Left cardiac atrium (tissue), 4 donors: Measurements from ENCODE around the gene LRRC8E. TPM values are rescaled to one million over a fixed set of nuclear protein-coding genes. Genes with fewer than 3 reads are reported as not detected.
A peak's percentile ranks its signal among the peaks of the same experiment; 100 is the strongest.
"Not testable (repeated sequence)": the region's sequence is repeated elsewhere in the genome, so short reads cannot be mapped to it uniquely, and the experiment has no call there.

Experiments used
- ATAC-seq, 2 donors: fragments of 200-7000 bp; cut with Tn5 transposase; one replicate each; pipeline ENCODE4 v1.9.1; 2020; ENCODE audit warnings: mild to moderate bottlenecking in 2 of 2, moderate library complexity in 2 of 2
- DNase-seq: peaks from one replicate; pipeline ENCODE4 v3.0.0-alpha.2; 2020
- intact Hi-C, 2 donors: fragments of 100-400 bp; cut with DNase I; formaldehyde crosslinking; loops; one replicate each; pipeline versions ENCODE4 v1.14.1 to v1.15.1; 2022 to 2023
- total RNA-seq, 2 donors: library from RNA; stranded (reverse); fragmentation: NEBNext Ultra II Directional; extraction: Animal tissue kit (Norgen Biotek cat#: 25700); gene quantifications; one replicate each; pipeline ENCODE4 v1.2.1, GENCODE V29; 2021
- donor health status: DM: no; HTN: yes; CAD: no.
- donor health status: DM: no; HTN: yes; CAD: no; lungs with severe emphysema.
- donor health status: DM: yes; HTN: yes; CAD: no.
- donor health status: Dilated cardiomyopathy.

The LRRC8E gene
- total RNA-seq, 2 donors from 2014 or later: 0.88 to 1.7 TPM

DNA sequence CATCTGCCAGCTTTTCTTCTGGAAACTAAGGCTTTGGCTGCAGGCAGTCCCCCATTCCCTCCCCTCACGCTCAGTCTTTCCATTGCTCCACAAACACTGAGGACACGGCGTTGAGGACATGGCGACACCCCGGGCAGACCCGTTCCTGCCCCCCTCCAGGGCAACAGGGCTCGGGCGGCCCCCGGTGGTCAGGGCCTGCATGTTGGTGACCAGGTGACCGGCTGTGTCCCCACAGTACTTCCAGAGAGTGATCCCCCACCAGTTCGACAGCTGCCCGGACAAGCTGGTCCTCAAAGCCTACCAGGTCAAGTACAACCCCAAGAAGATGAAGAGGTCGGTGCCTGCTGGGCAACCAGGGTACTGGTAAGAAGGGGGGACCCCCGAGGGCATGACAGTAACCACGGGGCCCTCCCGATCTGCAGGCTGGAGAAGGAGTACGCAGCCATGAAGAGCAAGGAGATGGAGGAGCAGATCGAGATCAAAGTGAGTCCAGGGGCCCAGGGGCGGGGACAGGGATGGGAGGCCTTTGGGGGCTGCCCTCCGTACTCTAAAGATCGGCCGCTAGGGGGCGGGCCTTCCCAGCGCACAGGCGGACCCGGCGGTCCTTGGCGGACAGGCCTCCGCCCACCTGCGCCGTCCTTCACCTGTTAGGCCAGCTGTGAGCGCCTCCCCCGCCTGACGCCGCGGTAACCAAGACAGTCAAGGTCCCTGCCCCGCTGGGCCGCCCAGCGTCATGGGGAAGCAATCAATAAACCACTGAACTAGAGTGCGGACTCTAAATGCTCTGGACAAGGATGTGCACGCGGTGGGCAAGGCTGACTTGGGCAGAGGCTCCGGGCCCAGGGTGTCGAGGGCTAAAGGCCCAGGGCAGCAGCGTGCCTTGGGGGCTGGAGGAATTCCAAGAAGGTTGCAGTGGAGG lies 35.2 kb upstream of the LRRC8E start:
- peak; percentile 64 for DNase-seq
- intact Hi-C loops: no loop called here
- peak; percentile 71 to 76 for ATAC-seq

- ATAC-seq: no peak
- intact Hi-C loops: no loop called here
- no peak for DNase-seq
These were observed 34.6 kb upstream of the LRRC8E start for GRCh38 chr19:7853770-7854128.

DNA sequence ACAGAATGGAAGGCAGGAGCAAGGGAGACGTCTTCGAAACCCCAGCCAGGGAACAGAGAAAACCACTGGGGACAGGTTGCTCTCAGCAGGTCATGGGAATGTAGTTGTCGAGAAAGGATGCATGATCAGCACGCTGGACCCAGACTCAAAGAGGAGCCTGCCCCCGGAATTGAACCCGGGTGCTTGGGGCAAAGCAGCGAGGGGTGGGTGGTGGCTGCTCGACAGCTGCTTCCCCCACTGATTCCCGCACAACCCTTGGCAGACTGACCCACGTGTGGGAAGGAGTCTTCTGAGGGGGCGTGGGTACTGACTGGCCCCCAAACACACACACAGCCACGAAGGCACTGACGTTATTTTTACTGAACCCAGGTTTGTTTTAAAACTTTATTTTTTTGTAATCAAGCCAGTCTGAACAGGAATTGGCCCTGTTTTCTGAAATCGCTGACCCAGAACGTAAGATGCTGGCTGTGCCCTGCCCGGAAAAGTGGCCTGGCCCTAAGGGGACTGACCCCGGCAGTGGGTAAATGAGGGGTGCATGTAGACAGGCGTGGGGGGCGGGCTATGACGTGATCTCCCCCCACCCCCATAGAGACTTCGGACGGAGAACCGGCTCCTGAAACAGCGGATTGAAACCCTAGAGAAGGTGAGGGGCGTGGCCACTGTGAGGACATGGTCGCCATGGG lies 32.7 kb upstream of the LRRC8E start:
- DNase-seq (no peak), ATAC-seq (no peak)
- intact Hi-C loops: no loop called here

GRCh38 chr19:7856109-7856591 lies 32.2 kb upstream of the LRRC8E start:
- DNase-seq (no peak), ATAC-seq (no peak)
- intact Hi-C loops: no loop called here

GRCh38 chr19:7856679-7857663 lies 31.3 kb upstream of the LRRC8E start:
- intact Hi-C loops: no loop called here
- DNase-seq: no peak
- ATAC-seq: no peak

DNA sequence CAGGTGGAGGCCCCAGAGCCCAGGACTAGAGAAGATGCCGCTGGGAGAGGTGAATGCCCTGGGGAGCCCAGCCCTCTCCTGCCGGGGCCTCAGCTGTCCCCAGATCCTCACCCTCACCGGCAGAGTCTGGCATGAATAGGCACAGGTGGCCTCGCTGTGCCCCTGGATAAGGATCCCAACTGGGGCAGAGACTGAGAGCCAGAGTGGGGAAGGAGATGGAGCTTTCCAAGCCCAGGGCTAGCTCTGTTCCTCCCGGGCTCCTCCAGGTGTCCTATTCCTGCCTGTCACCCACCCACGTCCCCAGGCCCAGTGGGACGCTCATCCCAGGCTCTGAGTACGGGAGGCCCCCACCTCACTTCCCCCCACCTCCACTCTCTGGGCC lies 30.6 kb upstream of the LRRC8E start:
- DNase-seq (no peak), ATAC-seq (no peak)
- intact Hi-C loops: no loop called here

DNA sequence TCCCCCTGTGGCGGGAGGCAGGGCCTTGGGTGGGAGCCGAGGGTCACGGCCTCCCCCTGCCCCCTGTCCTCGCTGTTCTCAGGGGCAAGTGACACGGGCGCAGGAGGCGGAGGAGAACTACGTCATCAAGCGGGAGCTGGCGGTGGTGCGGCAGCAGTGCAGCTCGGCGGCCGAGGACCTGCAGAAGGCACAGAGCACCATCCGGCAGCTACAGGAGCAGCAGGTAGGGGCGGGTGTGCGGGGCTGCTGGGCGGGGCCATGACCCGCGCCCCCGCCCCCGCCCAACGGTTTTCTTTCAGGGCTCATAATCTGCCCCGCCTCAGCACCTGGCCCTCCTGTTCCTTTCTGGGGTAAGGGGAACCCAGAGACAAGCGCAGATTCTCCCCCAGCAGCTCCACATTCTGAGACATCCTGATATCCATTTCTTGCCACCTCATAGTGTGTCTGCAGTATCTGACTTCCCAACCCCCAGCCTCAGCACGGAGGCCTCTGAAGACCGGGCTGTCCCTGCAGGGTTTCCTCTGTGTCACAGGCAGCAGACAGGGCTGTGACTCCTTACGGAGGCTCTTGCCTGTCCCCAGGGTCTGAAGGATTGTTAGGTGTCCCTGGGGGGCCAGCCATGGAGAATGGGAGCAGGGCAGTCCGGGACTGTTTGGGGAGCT lies 30.1 kb upstream of the LRRC8E start:
- no peak for ATAC-seq
- intact Hi-C loops: no loop called here
- DNase-seq: no peak

DNA sequence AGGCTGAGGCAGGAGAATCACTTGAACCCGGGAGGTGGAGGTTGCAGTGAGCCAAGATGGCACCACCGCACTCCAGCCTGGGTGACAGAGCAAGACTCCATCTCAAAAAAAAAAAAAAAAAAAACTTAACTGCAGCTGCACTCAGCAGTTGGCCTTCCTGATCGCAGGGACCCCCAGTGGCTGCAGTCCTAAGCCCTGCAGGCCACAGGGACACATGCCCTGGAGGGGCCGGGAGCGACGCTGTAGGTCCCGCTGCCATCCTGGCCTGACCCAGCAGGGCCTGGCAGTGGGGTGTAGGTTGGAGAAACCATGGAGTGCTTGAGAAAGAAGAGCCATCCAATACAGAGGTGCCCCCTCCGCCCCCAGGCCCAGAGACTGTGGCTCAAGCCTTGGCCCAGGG lies 29.2 kb upstream of the LRRC8E start:
- DNase-seq, intact Hi-C loops, ATAC-seq: not testable (repeated sequence)

DNA sequence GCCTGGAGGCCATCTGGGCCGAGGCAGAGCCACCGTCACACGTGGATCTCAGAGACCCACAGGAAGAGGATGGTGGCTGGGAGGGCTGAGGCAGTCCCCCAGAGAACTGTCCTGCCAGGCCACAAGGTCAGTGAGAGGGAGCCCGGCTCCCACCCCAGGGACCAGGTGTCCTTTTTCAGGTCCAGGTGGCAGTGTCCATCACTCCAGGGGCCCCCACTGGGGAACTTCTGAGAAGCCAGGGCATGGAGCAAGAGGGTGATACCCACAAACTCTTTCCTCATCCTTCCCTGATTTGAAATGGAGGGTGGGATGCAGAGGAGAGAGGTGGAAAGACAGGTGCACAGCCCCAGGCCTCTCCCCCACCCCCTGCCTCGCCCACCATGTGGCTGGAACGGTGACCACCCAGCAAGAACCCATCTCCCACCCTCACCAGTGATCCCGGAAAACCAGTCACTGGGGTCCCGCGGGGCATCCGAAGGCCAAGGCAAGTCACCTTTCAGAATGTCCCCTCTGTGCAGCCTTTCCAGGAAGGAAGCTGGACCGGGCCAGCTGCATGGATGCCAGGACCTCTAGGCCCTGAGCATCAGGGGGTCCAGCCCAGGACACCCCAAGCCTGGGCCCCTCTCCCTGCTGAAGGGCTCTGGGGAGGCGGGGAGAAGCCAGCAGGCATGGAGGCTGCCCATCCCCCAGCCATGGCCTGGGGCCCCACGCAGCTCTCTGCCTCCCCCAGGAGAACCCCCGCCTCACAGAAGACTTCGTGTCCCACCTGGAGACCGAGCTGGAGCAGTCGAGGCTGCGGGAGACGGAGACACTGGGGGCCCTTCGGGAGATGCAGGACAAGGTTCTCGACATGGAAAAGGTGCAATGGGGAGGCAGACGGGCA lies 28.2 kb upstream of the LRRC8E start:
- DNase-seq (no peak), ATAC-seq (no peak)
- intact Hi-C loops: no loop called here

GRCh38 chr19:7860714-7861618 lies 27.3 kb upstream of the LRRC8E start:
- intact Hi-C loops: no loop called here
- DNase-seq (no peak), ATAC-seq (no peak)

- peak in 1 of 2 donors; percentile 2 for ATAC-seq
- intact Hi-C loops: no loop called here
- DNase-seq: no peak
These were observed 26.5 kb upstream of the LRRC8E start for GRCh38 chr19:7861619-7862412.

- intact Hi-C loops: no loop called here
- DNase-seq: peak; percentile 62
- peak; percentile 60 to 62 for ATAC-seq
These were observed 25.8 kb upstream of the LRRC8E start for GRCh38 chr19:7862413-7862951.

DNA sequence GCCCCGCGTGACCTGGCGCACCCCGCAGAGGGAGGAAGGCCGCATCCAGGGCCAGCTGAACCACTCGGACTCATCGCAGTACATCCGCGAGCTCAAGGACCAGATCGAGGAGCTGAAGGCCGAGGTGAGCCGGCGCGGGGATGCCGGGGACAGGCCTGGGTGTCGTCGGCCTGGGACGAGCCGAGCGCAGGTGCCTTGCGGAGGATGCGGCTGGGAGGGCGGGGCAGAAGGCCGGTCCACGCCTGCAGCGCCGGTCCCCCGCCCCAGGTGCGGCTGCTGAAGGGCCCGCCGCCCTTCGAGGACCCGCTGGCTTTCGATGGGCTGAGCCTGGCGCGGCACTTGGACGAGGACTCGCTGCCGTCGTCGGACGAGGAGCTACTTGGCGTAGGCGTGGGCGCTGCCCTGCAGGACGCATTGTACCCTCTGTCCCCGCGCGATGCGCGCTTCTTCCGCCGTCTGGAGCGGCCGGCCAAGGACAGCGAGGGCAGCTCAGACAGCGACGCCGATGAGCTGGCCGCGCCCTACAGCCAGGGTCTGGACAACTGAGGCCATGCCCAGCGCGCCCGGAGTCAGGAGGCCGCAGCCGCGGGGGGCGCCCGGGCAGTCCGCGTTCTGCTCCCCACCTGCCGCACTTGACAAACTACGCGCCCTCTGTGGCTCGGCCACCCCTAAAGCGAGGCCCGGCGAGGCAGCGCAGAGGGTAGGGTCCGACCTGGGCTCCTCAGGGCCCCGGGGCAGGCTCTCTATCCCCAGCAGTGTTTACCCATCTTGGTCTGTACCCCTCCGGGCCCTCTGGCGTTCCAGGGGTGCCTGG lies 24.9 kb upstream of the LRRC8E start:
- ATAC-seq (no peak), DNase-seq (no peak)
- intact Hi-C loops: no loop called here

- DNase-seq (no peak), ATAC-seq (no peak)
- intact Hi-C loops: no loop called here
These were observed 24.2 kb upstream of the LRRC8E start for GRCh38 chr19:7863971-7864689.
